ENCODE data around the gene SLCO2A1.

- TF ChIP-seq POLR2A (IDR thresholded peaks at IDR 0.05), result no peak
- no peak for TF ChIP-seq CTCF (IDR thresholded peaks at IDR 0.05)
- TF ChIP-seq POLR2AphosphoS5 (IDR thresholded peaks at IDR 0.05), result no peak
Observed at GRCh38 chr3:133965906-133966305, 63.8 kb downstream of the SLCO2A1 start.
